Measurements from ENCODE around the gene HCK.
"Not testable (repeated sequence)": the region's sequence is repeated elsewhere in the genome, so short reads cannot be mapped to it uniquely, and the experiment has no call there.

The HCK gene

GRCh38 chr20:32110173-32110704 is 58.2 kb downstream of the HCK start:
- no peak for DNase-seq

GRCh38 chr20:32110727-32111126 is 58.7 kb downstream of the HCK start:
- no peak for DNase-seq

GRCh38 chr20:32111156-32111686 is 59.2 kb downstream of the HCK start:
- no peak for DNase-seq

DNA sequence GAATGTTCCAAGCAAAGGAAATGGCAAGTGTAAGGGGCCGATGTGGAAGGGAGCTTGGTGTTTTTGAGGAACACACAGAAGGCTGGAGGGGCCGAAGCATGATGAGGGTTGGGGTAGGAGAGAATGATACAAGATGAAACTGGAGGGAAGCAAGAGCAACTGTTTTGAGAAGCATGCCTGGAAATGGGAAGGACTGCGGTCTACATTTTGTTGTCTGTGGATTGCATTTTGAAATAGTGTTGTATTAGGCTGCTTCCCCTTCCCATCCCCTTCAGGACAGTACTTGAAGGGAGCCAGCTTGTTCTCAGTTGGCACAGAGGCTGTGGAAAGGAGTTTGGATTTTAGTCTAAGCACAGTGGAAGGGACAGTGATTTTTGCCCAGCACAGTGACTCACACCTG is 59.7 kb downstream of the HCK start:
- DNase-seq = no peak

DNA sequence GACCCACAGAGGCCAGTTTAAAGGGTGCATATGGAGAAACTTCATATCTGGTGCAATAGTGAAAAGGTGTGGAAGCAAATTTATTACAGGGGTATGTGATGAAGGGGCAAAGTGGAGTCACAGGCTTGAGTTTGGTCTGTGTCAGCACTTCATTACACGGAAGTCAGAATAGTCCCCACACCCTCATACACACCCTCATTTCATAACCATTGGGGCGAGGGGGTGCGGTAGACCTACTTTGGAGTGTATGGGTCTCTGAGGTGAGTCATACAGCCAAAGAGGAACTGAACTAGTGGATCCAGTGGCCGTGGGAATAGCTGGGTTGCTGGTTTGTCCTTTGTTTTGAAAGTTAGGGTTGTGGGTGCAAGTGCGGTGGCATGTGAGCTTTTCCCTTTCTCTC is 60.8 kb downstream of the HCK start:
- no peak for DNase-seq

GRCh38 chr20:32113591-32114260 is 61.7 kb downstream of the HCK start:
- DNase-seq = no peak

DNA sequence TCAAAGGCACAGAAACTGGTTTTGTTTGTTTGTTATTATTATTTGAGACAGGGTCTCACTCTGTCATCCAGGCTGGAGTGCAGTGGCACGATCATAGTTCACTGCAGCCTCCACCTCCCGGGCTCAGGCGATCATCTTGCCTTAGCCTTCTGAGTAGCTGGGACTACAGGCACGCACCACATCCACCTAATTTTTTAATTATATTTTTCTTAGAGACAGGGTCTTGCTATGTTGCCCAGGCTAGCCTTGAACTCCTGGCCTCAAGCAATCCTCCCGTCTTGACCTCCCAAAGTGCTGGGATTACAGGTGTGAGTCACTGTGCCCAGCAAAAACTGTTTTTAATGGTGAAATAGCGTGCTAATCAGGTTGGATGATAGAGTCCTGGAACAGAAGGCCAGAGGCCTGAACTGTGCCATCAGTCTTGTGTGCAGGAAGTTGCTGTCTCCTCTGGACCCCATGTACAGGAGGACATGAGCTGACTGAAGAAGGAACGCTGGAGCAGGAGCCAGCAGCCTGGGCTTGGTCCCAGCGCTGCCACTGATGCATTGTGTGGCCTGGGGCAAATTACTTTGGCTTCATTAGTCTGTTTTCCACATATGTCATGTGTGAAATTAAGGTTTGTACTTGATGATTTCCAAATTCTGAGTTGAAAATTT is 62.4 kb downstream of the HCK start:
- no peak for DNase-seq

- no peak for DNase-seq
These were observed 63.2 kb downstream of the HCK start for GRCh38 chr20:32115211-32115767.

- DNase-seq = no peak
These were observed 64.1 kb downstream of the HCK start for GRCh38 chr20:32116079-32116521.

DNA sequence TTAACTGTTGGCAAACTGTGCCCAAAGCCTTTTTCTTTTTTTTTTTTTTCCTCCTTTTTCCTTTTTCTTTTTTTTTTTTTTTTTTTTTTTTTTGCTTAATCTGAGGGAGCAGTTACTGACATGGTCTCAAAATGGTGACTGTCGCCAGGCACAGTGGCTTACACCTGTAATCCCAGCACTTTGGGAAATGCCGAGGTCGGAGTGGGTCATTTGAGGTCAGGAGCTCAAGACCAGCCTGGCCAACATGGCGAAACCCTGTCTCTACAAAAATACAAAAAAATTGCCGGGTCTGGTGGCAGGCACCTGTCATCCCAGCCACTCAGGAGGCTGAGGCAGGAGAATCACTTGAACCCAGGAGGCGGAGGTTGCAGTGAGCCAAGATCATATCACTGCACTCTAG is 64.8 kb downstream of the HCK start:
- DNase-seq = not testable (repeated sequence)

GRCh38 chr20:32118427-32118826 is 66.4 kb downstream of the HCK start:
- not testable (repeated sequence) for DNase-seq

- DNase-seq = no peak
These were observed 67.7 kb downstream of the HCK start for GRCh38 chr20:32119734-32120133.

DNA sequence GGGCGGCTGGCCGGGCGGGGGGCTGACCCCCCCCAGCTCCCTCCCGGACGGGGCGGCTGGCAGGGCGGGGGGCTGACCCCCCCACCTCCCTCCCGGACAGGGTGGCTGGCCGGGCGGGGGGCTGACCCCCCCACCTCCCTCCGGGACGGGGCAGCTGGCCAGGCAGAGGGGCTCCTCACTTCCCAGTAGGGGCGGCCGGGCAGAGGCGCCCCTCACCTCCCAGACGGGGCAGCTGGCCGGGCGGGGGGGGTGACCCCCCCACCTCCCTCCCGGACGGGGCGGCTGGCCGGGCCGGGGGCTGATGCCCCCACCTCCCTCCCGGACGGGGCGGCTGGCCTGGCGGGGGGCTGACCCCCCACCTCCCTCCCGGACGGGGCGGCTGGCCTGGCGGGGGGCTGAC is 69.9 kb downstream of the HCK start:
- not testable (repeated sequence) for DNase-seq

DNA sequence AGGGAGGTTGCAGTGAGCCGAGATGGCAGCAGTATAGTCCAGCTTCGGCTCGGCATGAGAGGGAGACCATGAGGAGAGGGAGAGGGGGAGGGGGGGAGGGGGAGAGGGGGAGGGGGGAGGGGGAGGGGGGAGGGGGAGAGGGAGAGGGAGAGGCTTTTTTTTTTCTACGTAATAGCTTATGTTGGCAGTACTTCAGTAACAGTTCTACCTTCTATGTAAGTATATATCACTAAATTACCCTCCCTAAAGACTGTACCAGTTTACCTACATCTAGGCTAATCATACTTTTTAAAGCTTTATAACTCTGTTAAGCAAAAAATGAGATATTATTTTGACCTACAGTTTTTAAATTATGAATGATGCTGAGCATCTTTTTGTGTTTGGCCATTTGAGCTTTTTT is 71.0 kb downstream of the HCK start:
- no peak for DNase-seq

DNA sequence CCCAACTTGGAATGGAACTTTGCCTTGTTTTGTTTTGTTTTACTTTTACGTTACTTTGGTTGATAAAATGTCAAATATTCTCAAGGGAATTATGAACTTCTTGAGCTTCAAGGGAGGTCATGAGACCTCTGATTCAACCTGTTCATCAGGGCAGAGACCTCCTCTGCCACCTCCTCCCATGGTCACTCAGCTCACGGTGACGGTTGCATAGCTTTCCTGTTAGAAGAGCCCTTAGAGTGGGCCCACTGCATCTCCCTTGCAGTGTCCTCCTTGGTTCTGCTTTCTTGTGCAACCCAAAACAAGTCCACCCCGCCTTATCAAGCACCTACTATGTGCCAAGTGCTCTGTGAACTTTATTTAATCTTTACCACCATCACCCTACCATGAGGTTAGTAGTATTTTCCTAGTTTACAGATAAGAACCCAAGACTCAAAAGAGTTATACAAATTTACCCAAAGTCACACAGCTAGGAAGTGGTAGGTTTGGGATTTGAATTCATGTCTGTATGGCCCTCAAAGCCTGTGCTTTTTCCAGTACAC is 72.9 kb downstream of the HCK start:
- no peak for DNase-seq

DNA sequence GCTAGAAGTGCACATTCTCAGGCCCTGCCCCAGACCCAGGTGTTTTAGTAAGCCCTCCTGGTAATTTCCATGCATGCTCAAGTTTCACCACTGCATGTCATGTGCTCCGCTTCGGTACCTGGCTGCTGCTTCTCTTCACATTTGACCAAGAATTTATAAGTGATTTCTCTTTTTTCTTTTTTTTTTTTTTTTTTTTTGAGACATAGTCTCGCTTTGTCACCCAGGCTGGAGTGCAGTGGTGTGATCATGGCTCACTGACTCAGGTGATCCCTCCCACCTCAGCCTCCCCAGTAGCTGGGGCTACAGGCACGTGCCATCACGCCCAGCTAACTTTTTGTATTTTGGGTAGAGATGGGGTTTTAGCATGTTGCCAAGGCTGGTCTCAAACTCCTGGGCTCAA is 73.5 kb downstream of the HCK start:
- DNase-seq = no peak

- no peak for DNase-seq
These were observed 74.9 kb downstream of the HCK start for GRCh38 chr20:32126919-32127318.

DNA sequence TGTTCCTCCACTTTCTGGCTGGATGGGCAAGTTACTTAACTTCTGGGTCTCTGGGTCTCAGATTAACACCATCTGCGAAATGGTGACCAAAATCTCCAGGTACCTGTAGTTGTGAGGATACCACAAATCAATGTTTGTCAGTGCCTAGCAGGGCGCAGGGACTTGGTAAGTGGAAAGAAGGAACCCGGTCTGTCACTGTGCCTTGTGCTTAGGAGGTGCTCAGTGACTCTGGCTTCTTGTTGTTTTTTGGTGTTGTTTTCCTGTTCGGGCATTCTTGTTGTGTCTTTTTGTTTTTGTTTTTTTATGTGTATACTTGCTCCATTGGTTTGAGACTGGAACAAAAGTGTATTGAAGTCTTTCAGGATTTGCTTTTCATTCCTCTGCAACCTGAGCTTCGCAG is 75.3 kb downstream of the HCK start:
- DNase-seq = no peak

DNA sequence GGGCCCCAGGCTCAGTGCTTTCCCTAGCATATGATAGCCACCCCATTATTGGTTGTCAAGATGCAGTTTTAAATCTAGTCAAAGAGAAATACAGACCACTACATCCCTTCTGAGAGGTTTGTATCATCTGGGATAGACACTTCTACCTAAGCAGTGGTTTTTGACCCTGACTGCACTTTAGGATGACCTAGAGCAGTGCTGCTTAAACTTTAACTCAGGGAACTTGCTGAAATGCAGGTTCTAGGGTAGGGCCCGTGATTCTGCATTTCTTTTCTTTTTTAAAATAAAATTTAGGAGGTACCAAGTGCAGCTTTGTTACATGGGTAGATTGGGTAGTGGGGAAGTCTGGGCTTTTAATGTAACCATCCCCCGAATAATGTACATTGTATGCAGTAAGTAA is 76.1 kb downstream of the HCK start:
- DNase-seq = no peak

DNA sequence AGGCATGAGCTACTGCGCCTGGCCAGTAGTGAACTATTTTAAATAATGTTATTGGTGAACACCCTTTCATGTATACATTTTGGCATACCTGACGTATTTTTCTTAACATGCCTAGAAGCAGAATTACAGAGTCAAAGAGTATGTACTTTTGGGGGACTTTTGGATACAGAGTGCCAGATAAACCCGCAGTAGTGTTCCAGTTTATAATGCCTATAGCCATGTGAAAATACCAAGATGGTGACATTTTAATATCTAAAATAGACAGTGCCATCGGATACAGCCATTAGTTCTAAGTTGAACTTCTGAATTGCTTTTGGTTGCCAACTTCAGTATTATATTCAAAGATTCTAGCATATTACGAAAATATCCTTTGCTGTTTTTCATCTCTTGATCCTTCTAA is 77.8 kb downstream of the HCK start:
- no peak for DNase-seq

GRCh38 chr20:32130352-32130751 is 78.3 kb downstream of the HCK start:
- DNase-seq = no peak

- no peak for DNase-seq
These were observed 78.9 kb downstream of the HCK start for GRCh38 chr20:32130965-32131364.

- DNase-seq = no peak
These were observed 81.0 kb downstream of the HCK start for GRCh38 chr20:32132911-32133549.

All from stimulated activated CD4-positive, alpha-beta T cell treated with anti-CD3 and anti-CD28 coated beads, Interleukin-4, amount 100 ng/mL, for 4 hours (primary cell).